Measurements from ENCODE around the gene GNAL.

GNAL gene

GRCh38 chr18:11842562-11842961 is 153.5 kb downstream of the GNAL start:
- Histone ChIP-seq H3K9me3 (ENCODE audit: control insufficient read depth, insufficient read depth, low read depth, low read length) (no peaks in the 10 kb centered on the region), H3K27ac (ENCODE audit: extremely low read depth, low read depth, low read length) (no peak overlapping the region), H3K4me1 (ENCODE audit: control insufficient read depth, insufficient read depth, low read length) (no peaks in the 10 kb centered on the region), H3K4me3 (ENCODE audit: low read depth, low read length) (no peak overlapping the region), H3K36me3 (ENCODE audit: control insufficient read depth in 2 of 2, insufficient read depth in 1 of 2, low read length in 2 of 2) (no peaks in the 10 kb centered on the region)
- ChIA-PET CTCF (interaction anchor here (0.6 to 0.9 kb wide), 2 partner anchors 95 to 1100 kb away, joined by 3 to 5 read pairs; no protein-coding TSS in a partner anchor), POLR2A (no interaction called here)
- TF ChIP-seq ZNF792 (tag by site-specific recombination; IDR thresholded peaks at IDR 0.05) (no peak), ZNF510 (tag by site-specific recombination; IDR thresholded peaks at IDR 0.05; ENCODE audit: insufficient replicate concordance) (no peak), ZNF785 (tag by site-specific recombination; IDR thresholded peaks at IDR 0.05) (no peak), ZBTB17 (tag by site-specific recombination; IDR thresholded peaks at IDR 0.05) (no peak), ZIC2 (tag by site-specific recombination; IDR thresholded peaks at IDR 0.05) (peak; percentile 60)
- TF ChIP-seq, protein P1, sequence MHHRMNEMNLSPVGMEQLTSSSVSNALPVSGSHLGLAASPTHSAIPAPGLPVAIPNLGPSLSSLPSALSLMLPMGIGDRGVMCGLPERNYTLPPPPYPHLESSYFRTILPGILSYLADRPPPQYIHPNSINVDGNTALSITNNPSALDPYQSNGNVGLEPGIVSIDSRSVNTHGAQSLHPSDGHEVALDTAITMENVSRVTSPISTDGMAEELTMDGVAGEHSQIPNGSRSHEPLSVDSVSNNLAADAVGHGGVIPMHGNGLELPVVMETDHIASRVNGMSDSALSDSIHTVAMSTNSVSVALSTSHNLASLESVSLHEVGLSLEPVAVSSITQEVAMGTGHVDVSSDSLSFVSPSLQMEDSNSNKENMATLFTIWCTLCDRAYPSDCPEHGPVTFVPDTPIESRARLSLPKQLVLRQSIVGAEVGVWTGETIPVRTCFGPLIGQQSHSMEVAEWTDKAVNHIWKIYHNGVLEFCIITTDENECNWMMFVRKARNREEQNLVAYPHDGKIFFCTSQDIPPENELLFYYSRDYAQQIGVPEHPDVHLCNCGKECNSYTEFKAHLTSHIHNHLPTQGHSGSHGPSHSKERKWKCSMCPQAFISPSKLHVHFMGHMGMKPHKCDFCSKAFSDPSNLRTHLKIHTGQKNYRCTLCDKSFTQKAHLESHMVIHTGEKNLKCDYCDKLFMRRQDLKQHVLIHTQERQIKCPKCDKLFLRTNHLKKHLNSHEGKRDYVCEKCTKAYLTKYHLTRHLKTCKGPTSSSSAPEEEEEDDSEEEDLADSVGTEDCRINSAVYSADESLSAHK (tag by site-specific recombination; IDR thresholded peaks at IDR 0.05): peak; percentile 43; the same call in 1 of the 2 replicates

GRCh38 chr18:11844436-11844835 is 155.4 kb downstream of the GNAL start:
- Histone ChIP-seq H3K4me1 (ENCODE audit: control insufficient read depth, insufficient read depth, low read length) (peaks cover 1% of the 10 kb centered on the region; the same call in 1 of the 2 replicates), H3K27ac (ENCODE audit: extremely low read depth, low read depth, low read length) (no peak overlapping the region), H3K4me3 (ENCODE audit: low read depth, low read length) (no peak overlapping the region), H3K36me3 (ENCODE audit: control insufficient read depth in 2 of 2, insufficient read depth in 1 of 2, low read length in 2 of 2) (no peaks in the 10 kb centered on the region), H3K9me3 (ENCODE audit: control insufficient read depth, insufficient read depth, low read depth, low read length) (no peaks in the 10 kb centered on the region)
- TF ChIP-seq GLI2 (tag by site-specific recombination; IDR thresholded peaks at IDR 0.05; ENCODE audit: borderline replicate concordance, low read depth) (no peak), ZXDB (tag by site-specific recombination; IDR thresholded peaks at IDR 0.05) (no peak), PRDM1 (tag by site-specific recombination; IDR thresholded peaks at IDR 0.05) (no peak), ZNF548 (tag by site-specific recombination; IDR thresholded peaks at IDR 0.05) (no peak), ZFP3 (tag by site-specific recombination; IDR thresholded peaks at IDR 0.05; ENCODE audit: low read depth) (no peak), OSR2 (tag by site-specific recombination; IDR thresholded peaks at IDR 0.05) (no peak), MZF1 (tag by site-specific recombination; IDR thresholded peaks at IDR 0.05; ENCODE audit: borderline replicate concordance) (no peak), KLF9 (tag by site-specific recombination; IDR thresholded peaks at IDR 0.05; ENCODE audit: low read depth) (no peak), MEIS1 (CRISPR knock-in tag; IDR thresholded peaks at IDR 0.05; ENCODE audit: borderline replicate concordance) (no peak), SCRT1 (tag by site-specific recombination; IDR thresholded peaks at IDR 0.05; ENCODE audit: borderline replicate concordance) (no peak), ZNF391 (tag by site-specific recombination; IDR thresholded peaks at IDR 0.05; ENCODE audit: borderline replicate concordance, low read depth) (no peak), PRDM6 (tag by site-specific recombination; IDR thresholded peaks at IDR 0.05) (no peak), ZNF146 (tag by site-specific recombination; IDR thresholded peaks at IDR 0.05) (no peak), KLF8 (tag by site-specific recombination; IDR thresholded peaks at IDR 0.05) (no peak), ZNF529 (tag by site-specific recombination; IDR thresholded peaks at IDR 0.05; ENCODE audit: insufficient replicate concordance) (no peak), ZNF433 (tag by site-specific recombination; IDR thresholded peaks at IDR 0.05; ENCODE audit: low read depth) (no peak)
- CTCF ChIA-PET: no interaction called here
- POLR2A ChIA-PET: no interaction called here

Measured in HEK293 (cell line).